Stimulated activated naive CD8-positive, alpha-beta T cell treated with anti-CD3 and anti-CD28 coated beads, Interleukin-15, Interleukin-2, amounts not matched to agents 100 ng/mL and 50 ng/mL, for 24 hours (primary cell): ENCODE data around the gene ARHGAP15.

ENCODE experiments used
- H3K27ac Mint-ChIP-seq: one replicate; pipeline ENCODE4 v1.8.0; 2021; ENCODE audit warnings: mild to moderate bottlenecking, mixed read lengths
- H3K27me3 Mint-ChIP-seq: one replicate; pipeline ENCODE4 v1.8.0; 2021; ENCODE audit warnings: mixed read lengths
- H3K36me3 Mint-ChIP-seq: one replicate; pipeline ENCODE4 v1.8.0; 2021; ENCODE audit warnings: low read depth, mixed read lengths
- H3K4me1 Mint-ChIP-seq: one replicate; pipeline ENCODE4 v1.8.0; 2021; ENCODE audit warnings: low read depth, mixed read lengths
- H3K4me3 Mint-ChIP-seq: one replicate; pipeline ENCODE4 v1.8.0; 2021; ENCODE audit warnings: mild to moderate bottlenecking, mixed read lengths
- H3K9me3 Mint-ChIP-seq: one replicate; pipeline ENCODE4 v1.8.0; 2021; ENCODE audit warnings: mixed read lengths

Gene ARHGAP15

DNA sequence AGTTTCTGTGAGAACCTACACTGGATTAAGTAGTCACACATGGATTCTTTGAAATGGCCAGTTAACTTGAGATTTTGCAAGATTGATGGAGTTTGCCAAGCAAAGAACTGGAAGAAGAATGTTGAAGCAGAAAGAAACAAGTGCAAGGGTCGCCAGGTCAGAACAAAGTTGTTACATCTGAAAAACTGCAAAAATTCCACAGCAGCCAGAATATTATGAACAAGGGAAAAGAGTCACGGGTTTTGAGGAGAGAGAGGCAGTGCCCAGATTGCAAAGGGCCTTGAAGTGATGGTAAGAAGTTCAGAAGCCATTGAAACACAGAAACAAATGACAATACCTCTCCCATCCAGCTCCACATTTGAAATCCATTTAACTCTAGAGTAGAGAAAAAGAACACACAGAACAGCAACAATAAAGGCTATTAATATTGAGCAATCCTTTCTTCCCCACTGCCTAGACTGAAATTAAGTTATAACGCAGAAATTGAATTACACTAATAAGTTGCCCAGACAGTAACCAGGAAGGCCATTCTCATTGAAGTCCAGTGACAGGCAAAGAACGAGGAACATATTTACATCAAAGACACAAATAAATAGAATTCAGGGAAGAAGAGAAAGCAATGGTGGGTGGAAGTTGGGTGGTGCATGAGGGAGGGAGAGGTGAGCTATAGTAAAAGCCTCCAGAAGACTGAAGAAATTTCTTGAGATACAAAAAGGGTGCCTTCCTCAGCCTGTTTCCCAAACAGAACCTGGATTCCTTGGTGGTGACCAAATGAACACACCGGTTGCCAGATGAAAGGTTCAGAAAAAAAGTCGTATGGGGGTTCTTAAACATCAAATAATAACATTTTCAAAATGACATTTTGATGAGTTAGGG is 80.6 kb downstream of the ARHGAP15 start:
- no peaks in the 10 kb centered on the region for H3K27me3 Mint-ChIP-seq
- H3K36me3 Mint-ChIP-seq = peaks cover 48% of the 10 kb centered on the region
- H3K27ac Mint-ChIP-seq = no peak overlapping the region
- H3K4me3 Mint-ChIP-seq = no peak overlapping the region
- no peaks in the 10 kb centered on the region for H3K9me3 Mint-ChIP-seq
- H3K4me1 Mint-ChIP-seq = peaks cover 17% of the 10 kb centered on the region

DNA sequence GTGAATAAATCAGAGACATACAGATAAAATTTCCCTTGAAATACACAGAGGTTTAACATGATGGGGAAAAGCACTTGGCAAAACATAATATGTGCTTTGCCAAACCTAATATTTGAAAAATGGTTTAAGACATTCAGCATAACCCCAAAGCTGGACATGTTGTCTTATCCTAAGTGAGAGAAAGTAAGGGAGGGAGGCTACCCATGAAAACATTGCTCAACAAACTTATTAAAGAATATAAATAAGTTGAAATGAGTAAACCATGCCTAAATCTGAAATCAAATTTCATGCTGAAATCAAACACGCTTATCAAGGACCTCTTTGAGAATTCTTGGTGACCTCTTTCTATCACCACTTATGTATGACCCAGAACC is 81.2 kb downstream of the ARHGAP15 start:
- Mint-ChIP-seq H3K9me3 (no peaks in the 10 kb centered on the region), H3K27ac (no peak overlapping the region), H3K27me3 (no peaks in the 10 kb centered on the region), H3K4me3 (no peak overlapping the region), H3K4me1 (peaks cover 11% of the 10 kb centered on the region), H3K36me3 (peaks cover 49% of the 10 kb centered on the region)

DNA sequence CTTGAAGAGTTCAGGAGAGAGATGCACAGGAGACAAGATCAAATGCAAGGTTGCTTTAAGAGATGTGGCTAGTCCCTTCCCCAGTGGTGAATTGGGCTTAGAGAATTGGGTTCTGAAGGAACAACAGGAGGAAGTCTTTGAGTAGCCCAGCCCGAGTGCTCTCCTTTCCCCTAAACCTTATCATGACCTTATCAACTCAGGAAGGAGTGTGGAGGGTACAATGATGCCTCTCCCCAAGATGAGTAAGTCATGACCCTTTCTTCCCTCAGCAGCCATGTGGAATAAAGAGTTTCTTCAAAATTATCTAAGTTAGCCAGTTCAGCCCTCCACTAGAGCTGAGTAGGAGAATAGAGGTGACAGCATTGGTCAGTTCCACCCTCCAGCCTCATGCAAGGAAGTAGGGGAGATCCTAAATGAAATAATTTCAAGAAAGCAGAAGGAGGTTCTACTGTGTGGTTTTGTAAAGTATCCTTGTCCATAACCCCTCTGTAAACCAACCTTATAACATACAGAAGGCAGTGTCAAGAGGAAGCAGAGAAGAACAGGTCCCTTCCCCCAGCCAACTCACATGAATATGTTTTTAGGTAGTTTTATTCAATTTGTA is 88.4 kb downstream of the ARHGAP15 start:
- peaks cover 28% of the 10 kb centered on the region for H3K36me3 Mint-ChIP-seq
- H3K9me3 Mint-ChIP-seq = no peaks in the 10 kb centered on the region
- peak overlapping the region; percentile 29 for H3K27ac Mint-ChIP-seq
- H3K4me1 Mint-ChIP-seq = peaks cover 32% of the 10 kb centered on the region
- no peaks in the 10 kb centered on the region for H3K27me3 Mint-ChIP-seq
- H3K4me3 Mint-ChIP-seq = no peak overlapping the region

DNA sequence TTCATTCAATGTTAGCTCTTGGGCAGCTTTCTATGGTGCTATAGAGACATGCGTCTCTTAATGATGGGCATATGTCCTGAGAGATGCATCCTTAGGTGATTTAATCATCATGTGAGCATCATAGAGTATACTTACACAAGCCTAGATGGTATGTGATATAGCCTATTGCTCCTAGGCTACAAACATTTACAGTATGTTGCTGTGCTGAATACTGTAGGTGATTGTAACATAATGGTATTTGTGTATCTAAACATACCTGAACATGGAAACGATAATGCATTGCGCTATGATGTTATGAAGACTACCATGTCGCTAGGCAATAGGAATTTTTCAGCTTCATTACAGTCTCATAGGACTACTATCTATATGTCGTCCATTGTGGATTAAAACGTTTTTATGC is 89.4 kb downstream of the ARHGAP15 start:
- peaks cover 28% of the 10 kb centered on the region for H3K36me3 Mint-ChIP-seq
- H3K27ac Mint-ChIP-seq = no peak overlapping the region
- H3K9me3 Mint-ChIP-seq = no peaks in the 10 kb centered on the region
- H3K4me1 Mint-ChIP-seq = peaks cover 33% of the 10 kb centered on the region
- H3K4me3 Mint-ChIP-seq = no peak overlapping the region
- no peaks in the 10 kb centered on the region for H3K27me3 Mint-ChIP-seq

DNA sequence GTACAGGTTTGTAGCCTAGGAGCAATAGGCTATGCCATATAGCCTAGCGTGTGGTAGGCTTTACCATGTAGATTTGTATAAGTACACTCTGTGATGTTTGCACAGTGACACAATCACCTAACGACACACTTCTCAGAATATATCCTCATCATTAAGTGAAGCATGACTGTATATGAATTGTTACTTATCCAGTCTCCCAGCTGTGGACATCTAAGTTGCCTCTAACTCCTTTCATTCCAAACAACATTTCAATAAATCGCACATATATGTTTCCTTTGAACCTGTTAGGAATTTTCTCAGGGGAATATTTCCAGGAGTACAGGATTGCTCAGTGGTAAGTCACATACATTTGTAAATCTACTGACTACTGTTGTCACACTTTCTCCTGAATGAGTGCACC is 90.0 kb downstream of the ARHGAP15 start:
- Mint-ChIP-seq H3K9me3 (no peaks in the 10 kb centered on the region), H3K27ac (no peak overlapping the region), H3K27me3 (no peaks in the 10 kb centered on the region), H3K4me3 (no peak overlapping the region), H3K4me1 (peaks cover 33% of the 10 kb centered on the region), H3K36me3 (peaks cover 28% of the 10 kb centered on the region)

DNA sequence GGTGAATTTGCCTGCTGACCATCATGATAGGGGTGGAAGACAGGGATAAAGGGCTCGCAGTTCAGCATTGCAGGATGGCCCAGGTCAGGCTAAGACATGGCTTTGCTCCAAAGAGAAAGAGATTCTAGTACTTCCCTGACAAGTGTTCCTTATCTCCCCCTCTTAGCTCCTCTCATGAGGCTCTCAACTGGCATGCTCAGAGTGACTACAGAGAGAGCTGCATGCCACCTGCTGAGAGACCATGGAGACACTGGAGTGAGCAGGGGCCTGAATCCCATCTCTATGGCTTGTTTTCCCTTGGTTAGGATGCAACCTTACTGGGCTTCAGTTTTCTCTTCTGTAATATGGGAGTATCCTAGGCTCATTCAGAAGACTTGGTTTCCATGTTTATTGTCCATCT is 94.3 kb downstream of the ARHGAP15 start:
- no peaks in the 10 kb centered on the region for H3K27me3 Mint-ChIP-seq
- no peaks in the 10 kb centered on the region for H3K9me3 Mint-ChIP-seq
- H3K27ac Mint-ChIP-seq = no peak overlapping the region
- peaks cover 14% of the 10 kb centered on the region for H3K36me3 Mint-ChIP-seq
- H3K4me3 Mint-ChIP-seq = no peak overlapping the region
- H3K4me1 Mint-ChIP-seq = peaks cover 39% of the 10 kb centered on the region

DNA sequence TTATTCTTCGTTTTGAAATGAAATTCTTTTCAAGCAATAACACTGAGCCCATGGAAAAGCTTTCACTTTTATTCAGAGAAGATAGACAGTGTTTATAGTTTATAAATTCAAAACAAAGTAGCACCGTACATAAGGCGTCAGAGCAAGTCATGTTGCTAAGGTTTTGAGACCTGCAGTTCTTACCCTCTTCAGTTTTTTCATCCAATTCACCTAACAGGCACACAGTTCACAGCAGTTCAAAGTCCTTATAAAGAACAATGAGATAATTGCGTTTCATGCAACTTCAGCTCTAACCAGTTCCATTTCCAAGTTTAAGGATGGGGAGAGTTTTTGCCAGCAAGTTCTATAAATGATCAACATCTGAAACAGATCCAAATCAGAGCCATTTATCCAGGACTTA is 96.7 kb downstream of the ARHGAP15 start:
- Mint-ChIP-seq H3K9me3 (no peaks in the 10 kb centered on the region), H3K27ac (peak overlapping the region; percentile 47), H3K27me3 (no peaks in the 10 kb centered on the region), H3K36me3 (peaks cover 22% of the 10 kb centered on the region), H3K4me1 (peaks cover 40% of the 10 kb centered on the region), H3K4me3 (no peak overlapping the region)

DNA sequence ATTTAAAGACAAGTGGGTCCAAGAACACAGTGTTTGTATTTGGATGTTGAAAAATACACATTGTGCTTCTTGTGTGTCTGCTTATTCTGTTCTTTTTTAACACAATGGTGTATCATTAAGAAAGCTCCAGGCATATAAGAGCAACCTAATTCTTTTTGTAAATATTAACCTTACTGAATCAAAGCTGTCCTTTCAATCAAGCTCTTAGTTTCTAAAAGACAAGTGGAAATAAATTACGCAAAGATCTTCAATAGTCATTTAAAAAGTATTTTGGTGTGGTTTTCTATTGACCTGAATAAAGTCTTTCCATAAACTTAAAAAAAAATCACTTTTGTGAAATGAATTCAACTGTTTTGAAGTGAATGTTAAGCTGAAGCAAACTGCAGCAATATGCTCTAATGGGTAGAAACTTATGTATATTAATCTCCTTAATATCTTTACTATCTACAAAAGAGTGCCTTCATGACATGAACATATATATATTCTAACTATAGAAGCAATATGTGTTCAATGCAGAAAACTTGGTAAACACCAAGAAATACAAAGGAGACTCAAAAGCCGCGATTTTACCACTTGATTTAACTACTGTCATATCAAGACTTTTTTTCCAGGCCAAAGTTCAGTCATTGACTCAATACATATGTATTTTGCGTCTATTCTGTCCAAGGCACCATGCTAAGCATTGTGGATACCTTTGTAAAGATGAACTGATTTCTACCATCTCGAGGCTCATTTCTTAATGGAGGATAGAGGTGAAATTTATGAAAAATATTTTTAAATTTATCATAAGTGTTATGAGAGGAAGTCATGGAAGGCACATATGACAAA is 97.7 kb downstream of the ARHGAP15 start:
- peaks cover 7% of the 10 kb centered on the region for H3K9me3 Mint-ChIP-seq
- H3K27ac Mint-ChIP-seq = no peak overlapping the region
- H3K27me3 Mint-ChIP-seq = no peaks in the 10 kb centered on the region
- H3K4me3 Mint-ChIP-seq = no peak overlapping the region
- peaks cover 30% of the 10 kb centered on the region for H3K36me3 Mint-ChIP-seq
- peaks cover 30% of the 10 kb centered on the region for H3K4me1 Mint-ChIP-seq

DNA sequence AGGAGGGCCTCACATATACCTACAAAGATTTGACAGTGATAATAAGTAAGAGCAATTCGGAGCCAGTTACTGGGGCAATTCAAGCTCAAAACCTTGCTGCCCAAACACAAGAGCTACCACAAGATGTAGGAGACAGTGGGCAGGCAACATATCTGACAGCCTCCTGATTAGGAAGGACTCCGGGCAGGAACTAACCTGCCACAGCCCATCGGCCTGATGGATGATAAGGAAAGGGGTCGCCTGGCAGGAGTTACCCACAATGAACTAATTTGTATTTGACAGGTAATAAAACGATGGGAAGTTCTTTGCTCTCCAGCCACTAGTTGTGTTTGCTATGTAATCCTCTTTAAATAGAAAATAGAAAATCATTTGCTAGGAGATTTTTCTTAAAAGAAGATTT is 100.2 kb downstream of the ARHGAP15 start:
- Mint-ChIP-seq H3K4me1 (peaks cover 22% of the 10 kb centered on the region), H3K27me3 (no peaks in the 10 kb centered on the region), H3K9me3 (peaks cover 28% of the 10 kb centered on the region), H3K4me3 (no peak overlapping the region), H3K27ac (no peak overlapping the region), H3K36me3 (peaks cover 54% of the 10 kb centered on the region)

DNA sequence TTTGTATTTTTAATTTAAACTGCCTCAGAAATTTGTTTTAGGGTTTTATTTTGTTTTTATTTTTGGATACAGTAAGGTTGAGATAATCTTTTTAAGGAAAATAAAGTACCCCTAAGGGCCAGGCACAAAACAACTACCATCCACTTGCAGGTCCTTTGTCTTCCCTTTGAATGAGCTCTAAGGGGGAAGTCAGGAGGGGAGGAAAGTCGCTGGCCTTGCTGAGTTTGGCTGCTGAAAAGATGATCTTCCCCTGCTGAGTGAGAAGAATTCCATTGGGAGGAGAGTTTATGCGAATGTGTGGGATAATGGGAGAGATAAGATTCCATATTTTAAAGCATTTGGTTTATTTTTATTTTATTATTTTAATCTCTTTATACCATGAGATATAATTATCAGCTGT is 100.7 kb downstream of the ARHGAP15 start:
- Mint-ChIP-seq H3K9me3 (peaks cover 31% of the 10 kb centered on the region), H3K4me1 (peaks cover 20% of the 10 kb centered on the region), H3K27me3 (no peaks in the 10 kb centered on the region), H3K27ac (no peak overlapping the region), H3K4me3 (no peak overlapping the region), H3K36me3 (peaks cover 60% of the 10 kb centered on the region)

DNA sequence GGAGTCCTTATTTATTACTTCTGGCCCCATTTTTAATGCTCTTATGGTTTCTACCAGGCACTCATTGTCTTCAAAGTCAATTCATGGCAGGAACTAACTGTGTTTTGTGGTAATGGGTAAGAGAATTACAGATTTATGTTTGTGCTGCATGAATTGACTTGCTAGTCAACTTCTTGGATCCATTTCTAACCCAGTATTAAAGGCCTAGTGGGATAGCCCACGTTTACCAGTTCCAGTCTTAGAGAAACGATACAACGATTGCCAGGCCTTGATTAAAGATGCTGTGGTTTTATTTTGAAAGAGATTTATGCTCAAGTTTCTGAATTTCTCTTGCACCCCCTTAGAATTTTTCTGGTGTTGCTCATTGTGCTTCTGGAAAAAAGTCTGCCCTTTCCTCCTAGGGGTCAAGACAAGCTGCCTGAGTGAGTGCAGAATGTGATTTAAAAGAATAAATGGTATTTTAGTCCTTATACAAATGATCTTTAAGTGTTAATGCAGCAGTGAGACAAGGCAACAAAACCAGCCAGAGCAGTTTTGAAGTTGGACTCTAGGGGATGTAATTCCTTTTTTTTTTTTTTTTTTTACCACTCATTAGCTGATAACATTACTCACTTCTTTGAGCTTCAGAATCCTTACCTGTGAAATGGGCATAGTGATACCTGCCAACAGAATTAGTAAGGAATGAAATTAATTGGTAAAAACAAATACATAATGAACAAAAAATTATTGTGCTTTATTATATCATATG is 101.5 kb downstream of the ARHGAP15 start:
- H3K27me3 Mint-ChIP-seq = no peaks in the 10 kb centered on the region
- H3K9me3 Mint-ChIP-seq = peaks cover 33% of the 10 kb centered on the region
- H3K4me1 Mint-ChIP-seq = peaks cover 23% of the 10 kb centered on the region
- H3K4me3 Mint-ChIP-seq = no peak overlapping the region
- H3K36me3 Mint-ChIP-seq = peaks cover 67% of the 10 kb centered on the region
- no peak overlapping the region for H3K27ac Mint-ChIP-seq

DNA sequence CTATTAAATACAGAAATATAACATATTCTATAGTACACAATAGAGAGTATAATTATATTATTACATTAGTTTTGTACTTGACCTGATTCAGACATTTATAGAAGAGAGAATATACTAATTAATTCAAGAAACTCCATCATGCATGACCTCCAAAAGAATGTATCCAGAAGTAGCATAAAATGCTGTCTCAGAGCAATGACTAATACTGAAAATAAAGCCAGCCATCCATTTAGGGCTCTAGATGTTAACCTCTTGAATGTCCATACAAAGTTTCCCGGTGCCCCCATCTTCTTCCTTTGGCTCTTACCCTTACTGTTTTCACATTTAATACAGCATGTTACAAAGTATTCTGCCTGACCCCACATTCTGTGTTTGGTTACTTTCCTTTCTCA is 102.0 kb downstream of the ARHGAP15 start:
- no peaks in the 10 kb centered on the region for H3K27me3 Mint-ChIP-seq
- peaks cover 68% of the 10 kb centered on the region for H3K36me3 Mint-ChIP-seq
- H3K4me3 Mint-ChIP-seq = no peak overlapping the region
- peak overlapping the region; percentile 48 for H3K27ac Mint-ChIP-seq
- peaks cover 19% of the 10 kb centered on the region for H3K4me1 Mint-ChIP-seq
- peaks cover 35% of the 10 kb centered on the region for H3K9me3 Mint-ChIP-seq

DNA sequence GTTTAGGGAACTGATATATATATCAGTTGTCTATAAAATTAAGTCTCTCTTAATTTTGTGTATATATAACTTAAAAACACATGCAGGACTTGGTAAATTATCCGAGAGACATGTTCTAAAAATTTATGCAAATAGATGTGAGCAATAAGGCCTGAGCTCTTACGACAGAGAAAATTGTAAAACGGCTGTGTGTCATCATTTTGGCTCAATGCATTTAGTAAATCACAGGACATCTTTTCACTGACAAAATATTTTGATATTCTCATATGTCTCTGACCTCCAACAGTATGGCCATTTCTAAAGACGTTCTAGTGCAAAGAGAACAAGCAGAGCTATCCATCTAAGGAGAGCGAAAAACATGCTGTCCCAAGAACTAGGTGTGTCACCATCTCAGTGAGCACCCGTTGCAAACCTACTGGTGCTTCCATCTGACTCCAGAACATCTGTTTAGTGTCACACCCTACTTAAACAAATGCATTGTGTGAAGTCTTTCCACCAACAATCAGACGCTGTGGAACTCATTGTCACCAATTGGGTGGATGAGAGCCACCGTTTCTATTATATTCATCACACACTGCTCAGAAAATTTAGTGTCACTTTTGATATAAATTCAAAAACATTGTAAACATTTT is 108.0 kb downstream of the ARHGAP15 start:
- Mint-ChIP-seq H3K27me3 (no peaks in the 10 kb centered on the region), H3K36me3 (peaks cover 75% of the 10 kb centered on the region), H3K4me1 (peaks cover 18% of the 10 kb centered on the region), H3K9me3 (peaks cover 25% of the 10 kb centered on the region), H3K4me3 (no peak overlapping the region), H3K27ac (no peak overlapping the region)

DNA sequence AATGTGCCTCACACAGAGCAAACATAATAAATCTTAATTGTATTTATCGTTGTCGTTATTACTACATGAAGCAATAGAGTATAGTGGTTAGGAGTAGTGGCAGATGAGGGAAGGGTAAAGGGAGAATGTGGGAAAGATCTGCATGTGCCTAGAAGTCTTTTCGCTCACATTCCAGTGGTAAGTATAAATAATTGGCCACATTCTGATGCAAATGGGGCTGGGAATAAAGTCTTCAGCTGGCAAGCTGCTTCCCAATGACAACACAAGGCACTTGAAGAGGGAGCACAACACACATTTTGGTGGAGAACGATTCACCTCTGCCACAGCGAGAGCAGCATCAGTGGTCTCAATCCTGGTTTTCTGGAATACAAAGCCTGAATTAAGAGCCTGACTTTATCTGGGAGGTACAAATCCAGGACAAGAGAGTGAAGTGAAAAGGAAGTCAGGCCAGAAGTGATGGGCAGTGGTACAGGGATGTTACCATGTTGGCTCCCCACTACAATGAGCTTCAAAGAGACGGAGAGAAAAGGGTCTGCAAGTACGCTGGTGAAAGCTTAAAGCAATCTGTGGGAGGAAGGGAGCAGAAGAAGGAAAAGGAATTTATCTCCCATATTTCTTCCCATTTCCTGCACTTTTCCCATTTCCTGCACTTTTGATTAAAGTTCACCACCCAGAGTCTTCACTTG is 112.3 kb downstream of the ARHGAP15 start:
- Mint-ChIP-seq H3K36me3 (peaks cover 38% of the 10 kb centered on the region), H3K27me3 (no peaks in the 10 kb centered on the region), H3K4me1 (peaks cover 12% of the 10 kb centered on the region), H3K4me3 (no peak overlapping the region), H3K27ac (no peak overlapping the region), H3K9me3 (no peaks in the 10 kb centered on the region)
